Measurements from ENCODE around the gene CPLANE1. TPM values are rescaled to one million over a fixed set of nuclear protein-coding genes. Genes with fewer than 3 reads are reported as not detected.
"Not testable (repeated sequence)": the region's sequence is repeated elsewhere in the genome, so short reads cannot be mapped to it uniquely, and the experiment has no call there.

Gene CPLANE1
- total RNA-seq = 10 to 100 TPM; 18.2 to 41.2 (median 26.4) TPM

DNA sequence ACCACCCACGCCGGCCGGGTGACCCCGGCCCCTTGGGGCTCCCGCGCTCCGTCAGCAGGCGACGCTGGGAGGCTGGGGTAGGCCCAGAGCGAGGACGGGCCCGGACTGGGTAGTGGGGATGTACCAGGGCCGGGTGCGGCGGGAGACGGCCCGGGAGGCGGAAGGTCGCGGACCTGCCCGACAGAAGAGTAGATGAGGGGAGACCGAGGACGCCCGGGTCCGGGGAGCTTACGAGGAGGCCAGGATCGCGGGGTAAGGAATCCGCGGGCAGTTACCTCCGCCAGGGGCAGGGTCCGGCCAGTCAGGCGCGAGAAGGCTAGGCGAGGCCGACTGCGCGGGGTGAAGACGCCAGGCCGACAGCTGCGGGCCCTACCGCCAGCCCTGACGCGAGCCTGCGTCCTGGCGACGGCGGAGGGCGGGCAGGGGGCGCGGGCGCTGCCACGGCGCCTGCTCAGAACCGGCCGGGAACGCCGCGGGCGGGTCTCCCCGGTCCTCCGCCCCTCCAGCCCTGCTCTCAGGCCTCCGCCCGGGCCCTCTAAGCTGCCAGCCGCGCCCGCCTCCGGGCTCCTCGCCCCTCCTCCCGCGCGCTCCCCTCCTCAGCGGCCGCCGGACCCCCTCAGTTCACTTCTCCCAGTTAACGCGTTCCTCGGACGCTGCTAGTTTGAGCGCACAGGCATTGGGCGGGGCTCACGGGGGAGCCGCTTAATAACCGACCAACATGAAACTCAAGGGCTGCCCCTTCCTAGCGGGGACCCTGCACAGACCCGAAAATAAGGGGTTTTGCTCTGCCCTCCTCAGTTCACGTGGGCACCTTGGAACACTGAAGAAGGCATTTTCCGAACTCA, at the start of gene CPLANE1:
TSS of gene CPLANE1 (minus strand) at position 407 of the 845 bp plus-strand sequence. CDS start 1,678 bp downstream, outside the sequence.
- WGBS, 2 donors (ENCODE audit: low coverage in 1 of 2) = 3 to 4% methylated on average over 9 to 21 of the region's 88 CpGs
- Histone ChIP-seq H3K27me3 (no peaks in the 10 kb centered on the region), H3K27ac (peak within 1 kb of the TSS; percentile 91 to 96 (median 94)), H3K9me3 (no peaks in the 10 kb centered on the region), H3K4me1 (peaks cover 0 to 41% (median 11%) of the 10 kb centered on the region in 3 donors), H3K4me3 (peak within 1 kb of the TSS; percentile 79 to 89), H3K36me3 (peaks cover 0 to 2% of the 10 kb centered on the region in 2 donors)
- peak; percentile 72 for TF ChIP-seq POLR2AphosphoS5 (IDR thresholded peaks at IDR 0.05)
- TF ChIP-seq EP300 (IDR thresholded peaks at IDR 0.05) = no peak
- TF ChIP-seq, protein P1, sequence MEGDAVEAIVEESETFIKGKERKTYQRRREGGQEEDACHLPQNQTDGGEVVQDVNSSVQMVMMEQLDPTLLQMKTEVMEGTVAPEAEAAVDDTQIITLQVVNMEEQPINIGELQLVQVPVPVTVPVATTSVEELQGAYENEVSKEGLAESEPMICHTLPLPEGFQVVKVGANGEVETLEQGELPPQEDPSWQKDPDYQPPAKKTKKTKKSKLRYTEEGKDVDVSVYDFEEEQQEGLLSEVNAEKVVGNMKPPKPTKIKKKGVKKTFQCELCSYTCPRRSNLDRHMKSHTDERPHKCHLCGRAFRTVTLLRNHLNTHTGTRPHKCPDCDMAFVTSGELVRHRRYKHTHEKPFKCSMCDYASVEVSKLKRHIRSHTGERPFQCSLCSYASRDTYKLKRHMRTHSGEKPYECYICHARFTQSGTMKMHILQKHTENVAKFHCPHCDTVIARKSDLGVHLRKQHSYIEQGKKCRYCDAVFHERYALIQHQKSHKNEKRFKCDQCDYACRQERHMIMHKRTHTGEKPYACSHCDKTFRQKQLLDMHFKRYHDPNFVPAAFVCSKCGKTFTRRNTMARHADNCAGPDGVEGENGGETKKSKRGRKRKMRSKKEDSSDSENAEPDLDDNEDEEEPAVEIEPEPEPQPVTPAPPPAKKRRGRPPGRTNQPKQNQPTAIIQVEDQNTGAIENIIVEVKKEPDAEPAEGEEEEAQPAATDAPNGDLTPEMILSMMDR (IDR thresholded peaks at IDR 0.05) = peak in 3 of 4 experiments; percentile 13 to 28 (median 14)
- peak; percentile 80 to 85 for TF ChIP-seq POLR2A (IDR thresholded peaks at IDR 0.05)
- ATAC-seq = peak; percentile 95

DNA sequence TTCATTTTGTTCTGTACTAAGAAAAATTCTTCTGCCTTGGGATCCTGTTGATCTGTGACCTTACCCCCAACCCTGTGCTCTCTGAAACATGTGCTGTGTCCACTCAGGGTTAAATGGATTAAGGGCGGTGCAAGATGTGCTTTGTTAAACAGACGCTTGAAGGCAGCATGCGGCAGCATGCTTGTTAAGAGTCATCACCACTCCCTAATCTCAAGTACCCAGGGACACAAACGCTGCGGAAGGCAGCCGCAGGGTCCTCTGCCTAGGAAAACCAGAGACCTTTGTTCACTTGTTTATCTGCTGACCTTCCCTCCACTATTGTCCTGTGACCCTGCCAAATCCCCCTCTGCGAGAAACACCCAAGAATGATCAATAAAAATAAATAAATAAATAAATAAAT, 47.1 kb upstream of the CPLANE1 start:
- H3K4me1 ChIP-seq, ATAC-seq, H3K27ac ChIP-seq, H3K9me3 ChIP-seq, H3K27me3 ChIP-seq, H3K4me3 ChIP-seq: not testable (repeated sequence)
- WGBS, 2 donors (ENCODE audit: low coverage in 1 of 2) = 80 to 92% methylated on average over 1 to 7 of the region's 7 CpGs
- H3K36me3 ChIP-seq = peaks cover 4 to 94% of the 10 kb centered on the region in 2 donors

DNA sequence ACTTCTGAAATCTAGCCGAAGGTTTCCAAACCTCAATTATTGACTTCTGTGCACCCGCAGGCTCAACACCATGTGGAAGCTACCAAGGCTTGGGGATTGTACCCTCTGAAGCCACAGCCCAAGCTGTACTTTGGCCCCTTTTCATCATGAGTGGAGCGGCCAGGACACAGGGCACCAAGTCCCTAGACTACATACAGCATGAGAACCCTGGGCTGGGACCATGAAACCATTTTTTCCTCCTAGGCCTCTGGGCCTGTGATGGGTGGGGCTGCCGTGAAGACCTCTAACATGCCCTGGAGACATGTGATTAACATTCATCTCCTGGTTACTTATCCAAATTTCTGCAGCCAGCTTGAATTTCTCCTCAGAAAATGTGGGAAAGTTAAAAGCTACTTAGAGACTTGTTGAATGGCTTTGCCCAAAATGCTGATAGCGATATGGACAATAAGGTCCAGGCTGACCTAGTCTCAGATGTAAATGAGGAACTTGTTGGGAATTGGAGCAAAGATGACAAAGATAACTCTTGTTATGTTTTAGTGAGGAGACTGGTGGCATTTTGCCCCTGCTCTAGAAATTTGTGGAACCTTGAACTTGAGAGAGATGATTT, 34.1 kb upstream of the CPLANE1 start:
- Histone ChIP-seq H3K4me3 (no peak overlapping the region), H3K27me3 (no peaks in the 10 kb centered on the region), H3K4me1 (no peaks in the 10 kb centered on the region), H3K9me3 (no peaks in the 10 kb centered on the region), H3K27ac (no peak overlapping the region), H3K36me3 (no peaks in the 10 kb centered on the region)
- TF ChIP-seq, protein P1 (IDR thresholded peaks at IDR 0.05) = no peak
- no peak for TF ChIP-seq POLR2A (IDR thresholded peaks at IDR 0.05)
- ATAC-seq = no peak
- WGBS, 2 donors (ENCODE audit: low coverage in 1 of 2) = 87% methylated on average over 5 of the region's 5 CpGs; no CpG with 5 or more reads in 1 of the 2 donors

DNA sequence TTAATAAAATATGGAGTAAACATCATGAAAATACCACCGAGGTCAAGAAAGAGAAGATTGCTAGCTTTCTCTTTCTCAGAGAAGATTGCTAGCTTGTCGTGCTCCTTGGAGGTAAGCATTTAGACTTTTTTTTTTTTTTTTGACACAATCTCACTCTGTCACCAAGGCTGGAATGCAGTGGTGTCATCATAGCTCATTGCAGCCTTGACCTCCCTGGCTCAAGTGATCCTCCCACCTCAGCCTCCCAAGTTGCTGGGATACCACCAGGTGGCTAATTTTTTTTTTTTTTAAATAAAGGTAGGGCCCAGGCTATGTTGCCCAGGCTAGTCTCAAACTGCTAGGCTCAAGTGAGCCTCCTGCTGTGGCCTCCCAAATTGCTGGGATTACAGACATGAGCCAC, 26.3 kb upstream of the CPLANE1 start:
- H3K4me1 ChIP-seq = no peaks in the 10 kb centered on the region
- TF ChIP-seq, protein P1 (IDR thresholded peaks at IDR 0.05) = no peak
- no peak for TF ChIP-seq EP300 (IDR thresholded peaks at IDR 0.05)
- no peak for TF ChIP-seq POLR2AphosphoS5 (IDR thresholded peaks at IDR 0.05)
- no peak for TF ChIP-seq POLR2A (IDR thresholded peaks at IDR 0.05)
- H3K9me3 ChIP-seq = peaks cover 0 to 3% (median 0%) of the 10 kb centered on the region in 3 donors
- no peak overlapping the region for H3K27ac ChIP-seq
- H3K36me3 ChIP-seq = no peaks in the 10 kb centered on the region
- no peak for ATAC-seq
- H3K27me3 ChIP-seq = no peaks in the 10 kb centered on the region
- H3K4me3 ChIP-seq = no peak overlapping the region
- WGBS, 2 donors (ENCODE audit: low coverage in 1 of 2) = 82 to 92% methylated on average over 2 of the region's 2 CpGs

DNA sequence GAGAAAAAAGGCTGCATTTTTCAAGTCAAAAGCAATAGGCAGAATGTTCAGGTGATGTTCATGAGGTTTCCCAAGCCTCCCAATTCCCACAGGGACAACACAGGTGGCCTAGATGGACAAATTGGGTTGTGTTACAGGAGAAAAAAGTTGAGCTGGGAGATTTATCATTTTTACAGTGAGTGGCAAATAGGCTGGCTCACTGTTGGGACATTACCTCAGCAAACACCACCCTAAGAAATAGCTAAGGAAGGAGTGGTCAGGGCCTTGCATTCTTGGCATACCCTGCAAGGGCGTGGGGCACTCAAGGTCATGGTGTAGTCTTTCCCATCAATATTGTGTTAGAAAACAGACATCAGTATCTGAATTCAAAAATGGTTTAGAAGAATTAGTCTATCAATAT, 23.3 kb upstream of the CPLANE1 start:
- TF ChIP-seq EP300 (IDR thresholded peaks at IDR 0.05) (no peak), POLR2AphosphoS5 (IDR thresholded peaks at IDR 0.05) (no peak), POLR2A (IDR thresholded peaks at IDR 0.05) (no peak)
- TF ChIP-seq, protein P1 (IDR thresholded peaks at IDR 0.05) = no peak
- no peak overlapping the region for H3K27ac ChIP-seq
- no peak for ATAC-seq

DNA sequence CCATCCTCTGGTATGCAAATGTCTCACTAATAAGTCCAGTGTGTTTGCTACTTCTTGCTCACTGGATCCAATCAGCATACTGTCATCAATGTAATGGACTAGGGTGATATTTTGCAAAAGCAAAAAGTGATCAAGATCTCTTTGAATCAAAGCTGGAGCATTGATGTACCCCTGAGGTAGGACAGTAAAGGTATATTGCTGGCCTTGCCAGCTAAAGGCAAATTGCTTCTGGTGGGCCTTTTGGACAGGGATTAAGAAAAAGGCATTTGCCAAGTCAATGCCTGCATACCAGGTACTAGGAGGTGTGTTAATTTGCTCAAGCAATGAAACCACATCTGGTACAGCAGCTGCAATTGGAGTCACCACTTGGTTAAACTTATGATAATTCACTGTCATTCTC, 18.9 kb upstream of the CPLANE1 start:
- not testable (repeated sequence) for H3K27ac ChIP-seq, H3K36me3 ChIP-seq, H3K4me1 ChIP-seq, H3K4me3 ChIP-seq, ATAC-seq, H3K27me3 ChIP-seq
- H3K9me3 ChIP-seq = peaks cover 0 to 15% (median 0%) of the 10 kb centered on the region in 3 donors

More for the DNA sequence above, 23.3 kb upstream of the CPLANE1 start:
- H3K9me3 ChIP-seq = peaks cover 0 to 15% (median 0%) of the 10 kb centered on the region in 3 donors
- WGBS, 2 donors (ENCODE audit: low coverage in 1 of 2) = 78 to 93% methylated on average over 1 of the region's 1 CpG
- H3K36me3 ChIP-seq = no peaks in the 10 kb centered on the region
- no peaks in the 10 kb centered on the region for H3K27me3 ChIP-seq
- H3K4me3 ChIP-seq = no peak overlapping the region
- no peaks in the 10 kb centered on the region for H3K4me1 ChIP-seq
